Fibroblast of lung (primary cell): ENCODE results near the gene ACOX1.

Source experiments
- CTCF ChIP-seq, 2 donors: IDR thresholded peaks in 1 of 2; conservative IDR thresholded peaks in 1 of 2; 1 replicate in 1 of 2; 2 replicates in 1 of 2; pipeline ENCODE4 v1.5.1; 2011 to 2012; ENCODE audit warnings: low read length in 2 of 2, control low read depth in 1 of 2, inconsistent platforms in 1 of 2, low read depth in 1 of 2, mild to moderate bottlenecking in 1 of 2
- EZH2 ChIP-seq: IDR thresholded peaks from 2 replicates; pipeline ENCODE4 v1.5.1; 2012; ENCODE audit warnings: low read length, control low read depth, mild to moderate bottlenecking; ENCODE audit errors: missing control alignments

GRCh38 chr17:76009447-76009846 is 30.5 kb upstream of the ACOX1 start:
- TF ChIP-seq CTCF (conservative IDR thresholded peaks at IDR 0.05 in 1 of 2, IDR thresholded peaks at IDR 0.05 in 1 of 2; ENCODE audit: low read depth in 1 of 2, low read length in 2 of 2) (no peak), EZH2 (no peak)
